ENCODE data around the gene DRC7. TPM values are rescaled to one million over a fixed set of nuclear protein-coding genes. Genes with fewer than 3 reads are reported as not detected.
"Not testable (repeated sequence)": the region's sequence is repeated elsewhere in the genome, so short reads cannot be mapped to it uniquely, and the experiment has no call there.

DRC7 gene
- total RNA-seq, 1 donor from 2014 or later, result not detected

GRCh38 chr16:57724531-57724930 is 29.9 kb downstream of the DRC7 start:
- DNase-seq (ENCODE audit: missing footprints) (no peak), ATAC-seq (no peak)
- intact Hi-C loops (cut with DNase I), result loop anchor here (5.0 kb wide), 1 partner anchor 147 kb away; no protein-coding TSS in a partner anchor

GRCh38 chr16:57725151-57725550 is 30.5 kb downstream of the DRC7 start:
- no peak for ATAC-seq
- no peak for DNase-seq (ENCODE audit: missing footprints)
- intact Hi-C loops (cut with DNase I), result no loop called here

DNA sequence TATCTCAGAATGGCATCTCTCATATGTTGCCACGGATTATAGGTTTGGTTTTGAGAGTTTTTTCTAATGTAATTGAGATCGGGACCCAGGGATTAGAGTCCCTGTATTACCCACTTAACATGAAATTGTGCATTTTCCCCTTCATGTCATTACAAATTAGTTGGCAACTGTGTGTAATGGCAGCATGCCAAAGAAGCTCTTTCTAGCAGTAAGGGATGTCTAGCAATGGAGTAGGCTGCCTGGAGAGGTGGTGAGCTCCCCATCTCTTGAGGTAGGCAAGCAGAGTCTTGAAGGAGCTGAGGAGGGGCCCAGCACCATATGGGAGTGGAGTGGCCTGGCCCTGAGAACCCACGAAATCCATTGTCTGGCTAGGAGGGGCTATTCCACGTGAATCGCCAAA is 30.9 kb downstream of the DRC7 start:
- intact Hi-C loops (cut with DNase I), result no loop called here
- ATAC-seq (no peak), DNase-seq (ENCODE audit: missing footprints) (no peak)

DNA sequence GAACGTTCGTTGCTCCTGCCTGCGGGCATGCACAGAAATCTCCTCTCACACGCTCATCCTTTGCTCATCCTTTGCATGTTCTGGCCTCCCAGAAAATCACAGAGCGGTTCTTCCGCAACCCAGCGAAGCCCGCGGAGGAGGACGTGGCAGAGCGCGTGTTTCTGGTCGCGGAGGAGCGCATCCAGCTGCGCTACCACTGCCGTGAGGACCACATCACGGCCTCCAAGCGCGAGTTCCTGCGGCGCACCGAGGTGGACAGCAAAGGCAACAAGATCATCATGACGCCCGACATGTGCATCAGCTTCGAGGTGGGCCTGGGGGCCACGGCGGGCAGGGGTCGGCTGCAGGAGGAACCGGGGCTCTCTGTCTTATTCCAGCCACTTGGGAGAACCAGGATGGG is 31.4 kb downstream of the DRC7 start:
- DNase-seq (ENCODE audit: missing footprints), result no peak
- intact Hi-C loops (cut with DNase I), result no loop called here
- ATAC-seq, result no peak

DNA sequence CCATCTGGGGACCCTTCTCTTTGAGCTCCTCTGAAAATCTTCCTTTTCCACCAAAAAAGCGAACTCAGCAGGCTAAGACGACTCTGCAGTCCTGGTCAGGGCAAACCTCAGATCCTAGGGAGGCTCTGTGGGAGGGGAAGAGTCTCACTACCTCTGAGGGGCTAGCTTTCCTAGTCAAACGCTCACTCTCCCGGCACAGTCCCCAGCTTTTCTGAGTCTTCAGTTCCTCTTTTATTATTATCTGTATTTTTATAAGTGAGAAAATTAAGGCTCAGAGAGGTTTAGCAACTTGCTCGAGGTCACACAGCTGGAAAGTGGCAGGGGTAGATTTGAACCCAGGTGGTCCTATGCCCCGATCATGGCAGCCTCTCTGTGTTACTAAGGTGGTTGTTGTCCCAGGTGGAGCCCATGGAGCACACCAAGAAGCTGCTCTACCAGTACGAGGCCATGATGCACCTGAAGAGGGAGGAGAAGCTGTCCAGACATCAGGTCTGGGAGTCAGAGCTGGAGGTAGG is 31.9 kb downstream of the DRC7 start:
- DNase-seq (ENCODE audit: missing footprints) (no peak), ATAC-seq (no peak)
- intact Hi-C loops (cut with DNase I), result no loop called here

DNA sequence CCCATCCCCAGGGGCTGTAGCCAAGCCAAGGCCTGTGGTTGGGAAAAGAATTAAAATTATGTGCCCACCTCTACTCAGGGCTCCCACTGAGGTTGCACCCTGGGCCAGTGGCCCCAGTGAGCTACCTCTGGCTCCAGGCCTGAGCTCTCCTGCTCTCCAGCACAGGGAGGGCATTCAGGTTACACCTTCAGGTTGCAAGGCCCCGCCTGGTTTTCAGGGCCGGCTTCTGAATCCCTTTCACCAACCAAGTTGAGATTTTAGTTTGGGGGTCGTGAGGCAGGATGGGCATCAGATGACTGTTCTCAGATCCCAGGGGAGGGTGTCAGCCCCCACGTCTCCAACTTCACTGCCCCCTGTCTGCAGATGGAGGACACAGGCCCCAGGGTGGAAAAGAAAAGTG is 33.0 kb downstream of the DRC7 start:
- ATAC-seq (no peak), DNase-seq (ENCODE audit: missing footprints) (no peak)
- intact Hi-C loops (cut with DNase I), result no loop called here

DNA sequence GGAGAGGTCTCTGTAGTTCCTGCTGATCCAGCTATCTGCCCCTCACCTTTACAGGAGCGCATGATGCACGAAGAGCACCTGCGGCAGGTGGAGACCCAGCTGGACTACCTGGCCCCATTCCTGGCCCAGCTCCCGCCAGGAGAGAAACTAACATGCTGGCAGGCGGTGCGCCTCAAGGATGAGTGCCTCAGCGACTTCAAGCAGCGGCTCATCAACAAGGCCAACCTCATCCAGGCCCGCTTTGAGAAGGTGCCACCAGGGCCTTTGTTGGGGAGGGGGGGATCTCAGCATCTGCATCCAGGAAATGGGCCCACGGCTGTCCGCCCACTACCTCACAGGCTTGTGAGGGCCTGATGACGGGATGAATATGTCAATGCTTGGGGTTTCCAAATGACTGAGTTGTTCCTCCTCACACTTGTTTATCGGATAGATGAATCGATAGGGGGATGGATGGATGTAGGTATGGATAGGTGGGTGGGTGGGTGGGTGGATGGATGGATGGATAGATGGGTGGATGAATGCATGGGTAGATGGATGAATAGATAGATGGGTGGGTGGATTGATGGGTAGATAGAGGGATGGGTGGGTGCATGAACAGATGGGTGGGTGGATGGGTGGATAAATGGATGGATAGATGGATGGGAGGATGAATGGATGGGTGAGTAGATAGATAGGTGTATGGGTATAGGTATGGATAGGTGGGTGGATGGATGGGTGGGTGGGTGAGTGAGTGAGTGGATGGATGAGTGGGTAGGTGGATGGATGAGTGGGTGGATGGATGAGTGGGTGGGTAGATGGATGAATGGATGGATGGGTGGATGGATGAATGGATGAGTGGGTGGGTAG is 34.0 kb downstream of the DRC7 start:
- no peak for ATAC-seq
- intact Hi-C loops (cut with DNase I), result no loop called here
- DNase-seq (ENCODE audit: missing footprints), result no peak

GRCh38 chr16:57729182-57729484 is 34.5 kb downstream of the DRC7 start:
- DNase-seq (ENCODE audit: missing footprints) (no peak), ATAC-seq (no peak)
- intact Hi-C loops (cut with DNase I), result no loop called here

- intact Hi-C loops (cut with DNase I); ATAC-seq; DNase-seq (ENCODE audit: missing footprints): not testable (repeated sequence)
Observed at GRCh38 chr16:57729852-57730251, 35.2 kb downstream of the DRC7 start.

DNA sequence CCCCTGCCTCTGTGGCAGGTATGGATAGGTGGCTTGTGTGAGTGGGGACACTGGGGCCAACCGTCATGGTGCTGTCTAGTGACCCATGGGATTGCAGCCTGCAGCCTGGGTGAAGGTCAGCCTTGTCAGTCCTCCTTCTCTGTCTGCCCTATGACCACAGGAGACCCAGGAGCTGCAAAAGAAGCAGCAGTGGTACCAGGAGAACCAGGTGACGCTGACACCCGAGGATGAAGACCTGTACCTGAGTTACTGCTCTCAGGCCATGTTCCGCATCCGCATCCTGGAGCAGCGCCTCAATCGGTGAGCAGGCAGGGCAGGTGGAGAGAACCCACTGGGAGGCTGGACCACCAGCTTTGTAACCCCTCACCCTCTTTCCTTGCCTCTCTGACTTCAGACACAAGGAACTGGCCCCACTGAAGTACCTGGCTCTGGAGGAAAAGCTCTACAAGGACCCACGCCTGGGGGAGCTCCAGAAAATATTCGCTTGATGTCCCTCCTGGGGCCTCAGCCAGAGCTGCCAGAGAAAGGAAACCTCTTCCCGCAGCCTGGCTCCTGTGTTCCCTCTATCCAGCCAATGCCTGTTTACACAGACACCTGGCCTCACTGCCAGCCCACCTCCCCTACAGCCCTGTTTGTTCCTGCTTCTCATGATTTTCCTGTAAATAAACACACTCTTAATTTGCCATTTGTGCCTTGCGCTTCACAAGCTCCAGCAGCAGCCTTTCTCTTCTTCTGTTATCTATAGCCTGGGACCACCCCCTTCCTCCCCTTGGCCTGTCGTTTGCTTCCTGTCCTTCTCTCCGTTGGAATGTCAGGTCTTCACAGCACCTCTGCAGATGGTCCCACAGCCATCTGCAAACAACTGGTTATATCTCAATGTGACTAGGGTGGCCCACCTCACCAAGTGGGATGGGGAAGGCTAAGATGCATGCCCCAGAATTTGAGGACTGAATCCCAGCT is 36.4 kb downstream of the DRC7 start:
- no peak for ATAC-seq
- intact Hi-C loops (cut with DNase I), result no loop called here
- DNase-seq (ENCODE audit: missing footprints), result peak; percentile 37

DNA sequence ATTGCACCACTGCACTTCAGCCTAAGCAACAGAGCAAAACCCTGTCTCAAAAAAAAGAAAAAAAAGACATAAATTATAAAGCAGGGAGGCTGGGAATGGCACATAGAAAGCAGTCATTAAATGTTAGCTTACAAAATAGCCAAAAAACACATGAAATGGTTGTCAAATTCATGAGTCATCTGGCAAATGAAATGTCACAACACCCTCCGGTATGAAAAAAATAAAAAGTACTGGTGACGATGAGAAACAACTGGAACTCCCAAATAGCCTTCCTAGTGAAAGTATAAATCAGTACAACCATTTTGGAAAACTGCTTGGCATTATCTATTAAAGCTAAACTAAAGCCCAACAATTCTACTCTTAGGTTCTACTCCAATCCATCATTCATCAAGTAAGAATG is 37.4 kb downstream of the DRC7 start:
- DNase-seq (ENCODE audit: missing footprints) (no peak), ATAC-seq (no peak)
- intact Hi-C loops (cut with DNase I), result no loop called here

DNA sequence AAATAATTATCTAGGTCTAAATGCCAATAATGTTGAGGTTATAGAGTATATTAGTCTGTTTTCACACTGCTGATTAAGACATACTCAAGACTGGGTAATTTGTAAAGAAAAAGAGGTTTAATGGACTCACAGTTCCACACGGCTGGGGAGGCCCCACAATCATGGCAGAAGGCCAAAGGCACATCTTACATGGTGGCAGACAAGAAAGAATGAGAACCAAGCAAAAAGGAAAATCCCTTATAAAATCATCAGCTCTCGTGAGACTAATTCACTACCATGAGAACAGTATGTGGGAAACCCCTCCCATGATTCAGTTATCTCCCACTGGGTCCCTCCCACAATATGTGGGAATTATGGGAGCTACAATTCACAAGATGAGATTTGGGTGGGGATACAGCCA is 38.1 kb downstream of the DRC7 start:
- intact Hi-C loops (cut with DNase I), result no loop called here
- no peak for ATAC-seq
- DNase-seq (ENCODE audit: missing footprints), result no peak

DNA sequence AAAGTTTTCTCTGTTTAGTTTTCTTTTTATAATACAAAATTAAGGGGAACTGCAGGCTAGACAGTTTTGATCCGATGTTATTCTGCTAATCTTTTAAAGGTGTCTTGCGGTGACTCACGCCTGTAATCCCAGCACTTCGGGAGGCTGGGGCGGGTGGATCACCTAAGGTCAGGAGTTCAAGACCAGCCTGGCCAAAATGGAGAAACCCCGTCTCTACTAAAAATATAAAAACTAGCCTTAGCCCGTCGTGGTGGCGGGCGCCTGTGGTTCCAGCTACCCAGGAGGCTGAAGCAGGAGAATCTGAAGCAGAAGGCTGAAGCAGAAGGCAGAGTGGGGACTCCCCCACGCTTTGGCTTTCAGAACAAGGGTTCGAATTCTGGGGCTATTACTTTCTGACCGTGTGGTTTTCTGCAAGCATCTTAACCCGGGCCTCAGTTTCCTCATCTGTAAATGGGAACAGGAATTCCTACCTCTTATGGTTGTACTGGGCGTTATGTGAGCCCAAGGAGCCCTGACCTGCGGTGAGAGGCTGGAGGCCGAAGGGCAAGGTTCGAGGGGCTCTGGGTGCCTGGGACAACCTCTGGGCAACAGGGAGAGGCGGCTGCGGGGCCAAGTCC is 39.8 kb downstream of the DRC7 start:
- DNase-seq (ENCODE audit: missing footprints), result peak; percentile 66
- intact Hi-C loops (cut with DNase I), result no loop called here
- no peak for ATAC-seq

GRCh38 chr16:57734925-57735754 is 40.5 kb downstream of the DRC7 start:
- intact Hi-C loops (cut with DNase I), result no loop called here
- DNase-seq (ENCODE audit: missing footprints) (peak; percentile 99), ATAC-seq (peak; percentile 98)

DNA sequence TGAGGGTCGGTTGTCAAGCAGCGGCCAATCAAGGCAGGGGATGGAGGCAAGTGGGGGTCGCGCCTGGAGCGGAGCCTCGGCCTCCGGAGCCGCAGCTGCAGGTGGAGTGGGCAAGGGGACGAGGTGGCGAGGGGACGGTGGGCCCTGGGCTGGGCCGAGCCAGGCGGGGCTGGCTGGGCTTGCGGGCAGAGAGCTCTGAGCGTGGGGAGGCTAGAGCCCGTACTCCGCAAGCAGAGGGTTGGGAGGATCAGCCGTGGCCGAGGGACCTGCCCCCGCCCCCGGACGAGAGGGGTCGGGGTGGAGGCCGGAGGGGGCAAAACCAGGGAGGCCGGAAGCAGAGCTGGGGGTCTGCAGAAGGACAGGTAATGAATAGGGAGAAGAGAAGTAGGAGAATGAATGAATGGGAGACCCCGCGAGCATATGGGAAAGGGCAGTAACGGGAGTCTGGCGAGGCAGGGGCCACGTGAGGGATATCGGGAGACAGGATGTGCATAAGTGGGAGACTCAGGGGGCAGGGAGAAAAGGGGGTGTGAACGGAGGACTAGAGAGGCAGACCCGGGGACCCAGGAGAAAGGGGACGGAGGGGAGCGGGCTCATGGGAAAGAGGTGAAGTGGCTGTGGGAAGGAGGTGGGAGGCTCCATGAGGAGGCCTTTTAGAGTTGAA is 41.3 kb downstream of the DRC7 start, which contains the start of gene KATNB1:
TSS of gene KATNB1 (plus strand) at position 16 of the 664 bp plus-strand sequence. CDS start 1,474 bp downstream, outside the sequence.
- peak; percentile 26 for DNase-seq (ENCODE audit: missing footprints)
- no peak for ATAC-seq
- intact Hi-C loops (cut with DNase I), result no loop called here

DNA sequence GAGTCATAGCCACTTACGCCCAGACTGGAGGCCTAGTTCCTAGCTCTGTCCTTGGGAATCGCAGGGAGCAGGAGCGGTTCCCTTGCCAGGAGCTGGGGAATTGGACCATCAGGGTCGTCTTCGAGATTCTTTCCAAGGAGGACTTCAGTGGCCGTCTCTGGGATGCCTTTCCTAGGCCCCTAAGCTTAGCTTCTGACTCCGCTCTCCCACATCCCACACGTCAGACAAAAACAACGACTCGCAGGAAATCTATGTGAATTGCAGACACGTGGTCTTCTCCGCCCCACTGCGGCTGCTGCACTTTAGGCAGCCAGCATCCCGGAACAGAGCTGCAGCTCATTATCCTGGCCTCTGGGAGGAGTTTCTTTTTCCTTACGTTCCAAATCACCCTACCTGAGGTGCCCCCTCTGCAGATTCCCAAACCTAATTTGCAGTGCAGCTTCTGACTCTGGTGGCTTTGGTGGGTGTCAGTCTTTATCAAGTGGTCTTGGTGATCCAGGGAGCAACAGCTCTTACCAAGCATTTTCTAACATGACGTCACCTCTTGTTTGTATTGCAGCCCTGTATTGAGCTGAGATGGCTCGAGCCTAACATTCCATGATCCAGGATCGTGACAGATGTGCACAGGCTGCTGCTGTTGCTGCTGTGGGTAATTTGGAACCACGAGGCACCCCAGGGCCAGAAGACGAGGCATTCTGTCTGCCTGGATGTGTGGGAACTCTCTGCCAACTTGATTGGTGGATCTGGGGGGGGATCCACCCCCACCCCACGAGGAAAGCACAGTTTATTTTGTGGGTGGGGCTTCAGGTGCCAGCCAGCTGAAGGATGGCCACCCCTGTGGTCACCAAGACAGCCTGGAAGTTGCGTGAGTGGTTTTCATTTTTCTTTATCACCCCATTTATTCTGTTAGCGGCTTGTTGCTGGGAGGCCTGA is 42.1 kb downstream of the DRC7 start:
- intact Hi-C loops (cut with DNase I), result no loop called here
- no peak for ATAC-seq
- peak; percentile 18 for DNase-seq (ENCODE audit: missing footprints)

DNA sequence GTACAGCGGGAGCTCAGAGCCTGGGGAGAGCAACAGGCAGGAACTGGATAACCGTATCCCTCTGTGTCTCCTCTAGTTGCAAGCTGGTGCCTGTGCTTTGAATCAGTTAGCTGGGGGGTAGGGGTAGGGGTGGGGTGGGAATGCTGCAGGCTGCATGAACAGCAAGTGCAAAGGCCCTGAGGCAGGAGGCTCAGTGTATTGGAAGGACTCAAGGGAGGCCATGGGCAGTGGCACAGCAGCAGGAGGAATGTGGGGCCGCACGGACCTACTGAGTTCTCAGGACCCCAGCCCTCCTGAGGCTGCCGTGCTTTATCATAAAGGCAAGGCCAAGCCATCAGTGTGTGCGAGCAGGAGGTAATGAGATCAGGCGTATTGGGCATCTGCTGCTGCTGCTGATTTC is 44.2 kb downstream of the DRC7 start:
- intact Hi-C loops (cut with DNase I), result no loop called here
- DNase-seq (ENCODE audit: missing footprints), result peak; percentile 37
- no peak for ATAC-seq

All from Right ventricle myocardium inferior (tissue), 1 donor.